Measurements from ENCODE around the gene MLXIP.
A peak's percentile ranks its signal among the peaks of the same experiment; 100 is the strongest.

Gene MLXIP

DNA sequence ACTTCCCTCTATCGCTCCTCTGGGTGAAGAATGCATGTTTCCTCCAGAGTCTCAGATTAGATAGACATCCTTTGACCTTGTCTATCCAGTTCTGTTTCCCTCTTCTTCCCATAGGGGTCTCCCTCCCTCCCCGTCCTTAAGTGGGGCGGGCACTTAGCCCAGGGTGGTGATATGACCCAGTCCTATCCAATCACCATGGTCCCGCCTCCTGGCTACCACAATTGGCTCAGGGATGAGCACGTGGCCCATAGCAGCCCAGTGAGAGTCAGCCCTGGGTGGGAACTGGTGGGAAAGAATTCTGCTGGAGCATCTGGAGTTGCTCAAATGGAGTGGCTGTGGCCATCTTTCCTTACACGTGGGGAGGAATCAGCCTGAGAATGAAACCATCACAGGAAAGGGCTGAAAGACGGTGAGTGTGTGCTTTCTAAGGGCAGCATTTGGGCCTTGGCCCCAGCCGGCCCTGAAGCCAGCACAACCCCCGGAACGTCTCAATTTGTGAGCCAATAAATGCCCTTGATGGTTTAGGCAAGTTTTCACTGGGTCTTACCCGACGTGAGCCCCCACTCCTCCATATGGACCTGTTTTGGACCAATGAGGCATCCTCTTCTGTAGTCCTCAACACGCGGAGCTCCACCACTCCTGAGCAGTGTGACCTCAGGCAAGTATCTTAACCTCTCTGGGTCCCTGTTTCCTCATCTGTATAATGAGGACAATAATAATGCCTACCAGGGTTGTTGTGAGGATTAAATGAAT is 14.4 kb upstream of the MLXIP start:
- H3K27me3 ChIP-seq (replicated peaks; ENCODE audit: insufficient read depth, low read length) = no peaks in the 10 kb centered on the region
- H3K4me1 ChIP-seq (ENCODE audit: low read length) = 0 out of 2 replicates have a peak, but pooled peaks cover 9% of the 10 kb centered on the region
- peak overlapping the region; percentile 48 for H2AFZ ChIP-seq (ENCODE audit: low read length)
- H4K20me1 ChIP-seq (ENCODE audit: insufficient read depth, low read length) = no peaks in the 10 kb centered on the region
- H3K79me2 ChIP-seq (ENCODE audit: low read length) = no peaks in the 10 kb centered on the region
- H3K36me3 ChIP-seq (replicated peaks; ENCODE audit: insufficient read depth, low read length) = no peaks in the 10 kb centered on the region
- TF ChIP-seq EZH2 (optimal IDR thresholded peaks at IDR 0.05; ENCODE audit: low read depth, low read length) = no peak
- TF ChIP-seq, protein P1, sequence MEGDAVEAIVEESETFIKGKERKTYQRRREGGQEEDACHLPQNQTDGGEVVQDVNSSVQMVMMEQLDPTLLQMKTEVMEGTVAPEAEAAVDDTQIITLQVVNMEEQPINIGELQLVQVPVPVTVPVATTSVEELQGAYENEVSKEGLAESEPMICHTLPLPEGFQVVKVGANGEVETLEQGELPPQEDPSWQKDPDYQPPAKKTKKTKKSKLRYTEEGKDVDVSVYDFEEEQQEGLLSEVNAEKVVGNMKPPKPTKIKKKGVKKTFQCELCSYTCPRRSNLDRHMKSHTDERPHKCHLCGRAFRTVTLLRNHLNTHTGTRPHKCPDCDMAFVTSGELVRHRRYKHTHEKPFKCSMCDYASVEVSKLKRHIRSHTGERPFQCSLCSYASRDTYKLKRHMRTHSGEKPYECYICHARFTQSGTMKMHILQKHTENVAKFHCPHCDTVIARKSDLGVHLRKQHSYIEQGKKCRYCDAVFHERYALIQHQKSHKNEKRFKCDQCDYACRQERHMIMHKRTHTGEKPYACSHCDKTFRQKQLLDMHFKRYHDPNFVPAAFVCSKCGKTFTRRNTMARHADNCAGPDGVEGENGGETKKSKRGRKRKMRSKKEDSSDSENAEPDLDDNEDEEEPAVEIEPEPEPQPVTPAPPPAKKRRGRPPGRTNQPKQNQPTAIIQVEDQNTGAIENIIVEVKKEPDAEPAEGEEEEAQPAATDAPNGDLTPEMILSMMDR (IDR thresholded peaks at IDR 0.05; ENCODE audit: low read length) = peak; percentile 33
- peaks cover 5% of the 10 kb centered on the region; the same call in 1 of the 2 replicates for H3F3A ChIP-seq (ENCODE audit: insufficient read depth, low read length)
- H3K4me2 ChIP-seq (ENCODE audit: low read depth, low read length) = peak overlapping the region; percentile 32; the same call in 1 of the 2 replicates
- peak; percentile 63 for DNase-seq
- no peaks in the 10 kb centered on the region for H3K9me2 ChIP-seq (replicated peaks; ENCODE audit: insufficient read depth, low read length)
- H3K27ac ChIP-seq (ENCODE audit: low read length) = no peak overlapping the region
- H3K9ac ChIP-seq (ENCODE audit: low read length) = no peak overlapping the region
- H3K9me3 ChIP-seq (replicated peaks; ENCODE audit: insufficient read depth, low read length) = no peaks in the 10 kb centered on the region
- no peak overlapping the region for H3K4me3 ChIP-seq (ENCODE audit: low read length)

DNA sequence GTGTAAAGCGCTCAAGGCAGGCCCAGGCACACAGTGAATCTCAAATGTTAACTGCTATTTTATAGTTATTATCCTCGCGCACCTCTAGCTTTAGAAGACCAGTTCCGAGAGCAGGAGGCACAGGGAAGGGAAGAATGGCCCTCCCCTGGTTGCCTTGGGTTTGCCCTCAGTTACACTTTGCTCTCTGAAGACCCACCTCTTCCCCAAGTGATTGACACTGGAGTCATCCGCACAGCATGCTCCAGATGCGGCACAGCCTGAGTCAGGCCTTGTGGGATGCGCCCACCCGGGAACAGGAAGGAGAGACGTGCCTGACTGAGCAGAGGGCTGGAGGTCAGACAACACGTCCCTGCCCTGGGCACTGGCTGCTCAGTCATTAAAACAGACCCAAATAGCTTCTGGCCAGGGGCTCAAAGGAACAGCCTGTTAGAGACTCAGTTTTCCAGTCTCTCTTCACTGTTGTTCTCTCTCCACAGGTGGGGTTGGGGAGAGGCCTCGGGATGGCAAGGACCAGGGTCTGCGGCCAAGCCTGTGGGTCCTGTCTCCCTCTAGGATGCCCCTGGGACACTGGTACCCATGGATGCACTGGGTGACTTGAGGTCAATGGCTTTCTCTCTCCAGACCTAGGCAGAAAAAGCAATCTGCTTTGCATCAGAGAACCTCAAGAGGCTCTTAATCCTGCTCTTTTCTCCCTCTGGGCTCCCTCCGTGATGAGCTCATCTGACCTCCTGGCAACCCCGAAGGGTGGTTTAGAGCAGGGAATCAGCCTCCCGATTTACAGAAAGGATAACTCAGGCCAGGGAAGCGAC is 13.6 kb upstream of the MLXIP start:
- DNase-seq = no peak
- Histone ChIP-seq H3K79me2 (ENCODE audit: low read length) (no peaks in the 10 kb centered on the region), H3K9ac (ENCODE audit: low read length) (no peak overlapping the region), H3K9me3 (replicated peaks; ENCODE audit: insufficient read depth, low read length) (no peaks in the 10 kb centered on the region), H3F3A (ENCODE audit: insufficient read depth, low read length) (peaks cover 5% of the 10 kb centered on the region; the same call in 1 of the 2 replicates), H3K4me1 (ENCODE audit: low read length) (0 out of 2 replicates have a peak, but pooled peaks cover 9% of the 10 kb centered on the region), H3K4me3 (ENCODE audit: low read length) (no peak overlapping the region), H3K27ac (ENCODE audit: low read length) (no peak overlapping the region), H2AFZ (ENCODE audit: low read length) (no peak overlapping the region), H4K20me1 (ENCODE audit: insufficient read depth, low read length) (no peaks in the 10 kb centered on the region), H3K36me3 (replicated peaks; ENCODE audit: insufficient read depth, low read length) (no peaks in the 10 kb centered on the region), H3K27me3 (replicated peaks; ENCODE audit: insufficient read depth, low read length) (no peaks in the 10 kb centered on the region), H3K4me2 (ENCODE audit: low read depth, low read length) (peak overlapping the region; percentile 32; the same call in 1 of the 2 replicates), H3K9me2 (replicated peaks; ENCODE audit: insufficient read depth, low read length) (no peaks in the 10 kb centered on the region)
- TF ChIP-seq EZH2phosphoT487 (IDR thresholded peaks at IDR 0.05; ENCODE audit: low read length) (no peak), EZH2 (optimal IDR thresholded peaks at IDR 0.05; ENCODE audit: low read depth, low read length) (no peak)
- TF ChIP-seq, protein P1 (IDR thresholded peaks at IDR 0.05; ENCODE audit: low read length) = no peak

DNA sequence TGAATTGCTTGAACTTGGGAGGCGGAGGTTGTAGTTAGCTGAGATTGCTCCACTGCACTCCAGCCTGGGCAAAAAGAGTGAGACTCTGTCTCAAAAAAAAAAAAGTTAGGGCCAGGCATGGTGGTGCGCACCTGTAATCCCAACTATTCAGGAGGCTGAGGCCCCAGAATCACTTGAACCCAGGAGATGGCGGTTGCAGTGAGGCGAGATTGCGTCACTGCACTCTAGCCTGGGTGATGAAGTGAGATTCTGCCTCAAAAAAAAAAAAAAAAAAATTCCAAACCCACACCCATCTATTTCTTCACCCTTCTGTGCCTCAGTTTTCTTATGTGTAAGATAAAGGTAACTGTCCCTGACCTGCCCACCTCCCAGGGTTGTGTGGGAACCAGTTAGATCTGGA is 11.0 kb upstream of the MLXIP start:
- Histone ChIP-seq H3K27ac (ENCODE audit: low read length) (peak overlapping the region; percentile 61; the same call in 1 of the 2 replicates), H3K4me2 (ENCODE audit: low read depth, low read length) (peak overlapping the region; percentile 58; the same call in 1 of the 2 replicates), H4K20me1 (ENCODE audit: insufficient read depth, low read length) (no peaks in the 10 kb centered on the region), H3K36me3 (replicated peaks; ENCODE audit: insufficient read depth, low read length) (no peaks in the 10 kb centered on the region), H3K4me1 (ENCODE audit: low read length) (0 out of 2 replicates have a peak, but pooled peaks cover 9% of the 10 kb centered on the region), H3F3A (ENCODE audit: insufficient read depth, low read length) (peaks cover 5% of the 10 kb centered on the region; the same call in 1 of the 2 replicates), H3K27me3 (replicated peaks; ENCODE audit: insufficient read depth, low read length) (no peaks in the 10 kb centered on the region), H3K79me2 (ENCODE audit: low read length) (no peaks in the 10 kb centered on the region), H2AFZ (ENCODE audit: low read length) (peak overlapping the region; percentile 36; the same call in 1 of the 2 replicates), H3K9ac (ENCODE audit: low read length) (peak overlapping the region; percentile 15; the same call in 1 of the 2 replicates), H3K9me3 (replicated peaks; ENCODE audit: insufficient read depth, low read length) (no peaks in the 10 kb centered on the region), H3K4me3 (ENCODE audit: low read length) (peak overlapping the region; percentile 41), H3K9me2 (replicated peaks; ENCODE audit: insufficient read depth, low read length) (no peaks in the 10 kb centered on the region)
- TF ChIP-seq, protein P1 (IDR thresholded peaks at IDR 0.05; ENCODE audit: low read length) = no peak
- no peak for TF ChIP-seq EZH2 (optimal IDR thresholded peaks at IDR 0.05; ENCODE audit: low read depth, low read length)
- no peak for TF ChIP-seq EZH2phosphoT487 (IDR thresholded peaks at IDR 0.05; ENCODE audit: low read length)
- DNase-seq = no peak

Data from MM.1S (cell line).